Spleen (tissue), 11 donors: Measurements from ENCODE around the gene LCE2D. TPM values are rescaled to one million over a fixed set of nuclear protein-coding genes. Genes with fewer than 3 reads are reported as not detected.
"Not testable (repeated sequence)": the region's sequence is repeated elsewhere in the genome, so short reads cannot be mapped to it uniquely, and the experiment has no call there.

Experiments used
- DNase-seq: peaks from one replicate; pipeline ENCODE4 v3.0.0-alpha.2; 2020
- H3K27ac ChIP-seq, 8 donors: fragments of 200-600 bp; sonication (generic) in 7 of 8; 1 replicate in 4 of 8; 2 replicates in 4 of 8; pipeline versions ENCODE4 v1.5.0 to v1.8.0; 2016 to 2021; ENCODE audit warnings: inconsistent platforms in 4 of 8, mild to moderate bottlenecking in 4 of 8, moderate library complexity in 1 of 8
- H3K27me3 ChIP-seq, 7 donors: fragments of 200-600 bp; sonication (generic) in 6 of 7; replicated peaks in 1 of 7; 1 replicate in 4 of 7; 2 replicates in 3 of 7; pipeline versions ENCODE4 v1.5.0 to v1.8.0; 2016 to 2021; ENCODE audit warnings: inconsistent platforms in 3 of 7, mild to moderate bottlenecking in 1 of 7
- H3K36me3 ChIP-seq, 6 donors: fragments of 200-600 bp; sonication (generic) in 5 of 6; 1 replicate in 4 of 6; 2 replicates in 2 of 6; pipeline versions ENCODE4 v1.5.0 to v1.8.0; 2016 to 2021; ENCODE audit warnings: inconsistent platforms in 2 of 6
- H3K4me1 ChIP-seq, 6 donors: fragments of 200-600 bp; sonication (generic) in 5 of 6; 1 replicate in 3 of 6; 2 replicates in 3 of 6; pipeline versions ENCODE4 v1.5.0 to v1.8.0; 2016 to 2021; ENCODE audit warnings: inconsistent platforms in 3 of 6
- H3K4me3 ChIP-seq, 8 donors: fragments of 200-600 bp; sonication (generic) in 7 of 8; 1 replicate in 4 of 8; 2 replicates in 4 of 8; pipeline versions ENCODE4 v1.5.0 to v1.8.0; 2016 to 2021; ENCODE audit warnings: inconsistent platforms in 4 of 8, mild to moderate bottlenecking in 4 of 8, moderate library complexity in 2 of 8
- H3K9me3 ChIP-seq, 8 donors: fragments of 200-600 bp; sonication (generic) in 7 of 8; 1 replicate in 4 of 8; 2 replicates in 4 of 8; pipeline versions ENCODE4 v1.5.0 to v1.8.0; 2016 to 2021; ENCODE audit warnings: inconsistent platforms in 4 of 8
- CTCF ChIP-seq, 11 experiments: fragments of 200-600 bp in 7 of 11; fragments of 450-650 bp in 4 of 11; sonication (generic) in 4 of 11; IDR thresholded peaks in 8 of 11; conservative IDR thresholded peaks in 3 of 11; 1 replicate in 7 of 11; 2 replicates in 4 of 11; pipeline versions ENCODE4 v1.4.0 to v1.8.0; 2016 to 2021; ENCODE audit warnings: antibody characterized with exemption in 11 of 11, inconsistent platforms in 4 of 11, mild to moderate bottlenecking in 1 of 11
- POLR2A ChIP-seq, 3 donors: fragments of 450-650 bp; IDR thresholded peaks; one replicate each; pipeline ENCODE4 v1.5.1; 2017; ENCODE audit warnings: antibody characterized with exemption in 3 of 3, mild to moderate bottlenecking in 1 of 3
- POLR2AphosphoS5 ChIP-seq, 3 donors: sonication (generic); formaldehyde crosslinking; IDR thresholded peaks; one replicate each; pipeline ENCODE4 v1.5.1; 2017; ENCODE audit warnings: antibody characterized with exemption in 3 of 3
- WGBS, 5 donors: extraction: QIAGEN DNeasy Blood & Tissue Kit in 3 of 5; methylation state at CpG; one replicate each; pipeline versions ENCODE4 v1.1.5 to v1.1.7; 2013 to 2018; 5-methylcytosine and 5-hydroxymethylcytosine counted together
- intact Hi-C: fragments of 100-400 bp; cut with DNase I; formaldehyde crosslinking; loops from one replicate; pipeline ENCODE4 v1.15.0; 2023; ENCODE audit warnings: low total_unique reads
- polyA plus RNA-seq, 3 donors: library from polyadenylated mRNA; stranded (reverse); fragments of 200-250 nt; gene quantifications; one replicate each; pipeline ENCODE4 v1.2.1, GENCODE V29; 2013
- total RNA-seq, 7 donors: library from RNA; depleted of rRNA in 3 of 7; stranded (reverse); fragments of >200 nt in 3 of 7; fragmentation: NEBNext Ultra II Directional in 4 of 7; extraction: Animal tissue kit (Norgen Biotek cat#: 25700) in 4 of 7; gene quantifications; one replicate each; pipeline versions ENCODE4 v1.1.0 to v1.2.1, GENCODE V29; 2016 to 2021
- donor health status: healthy with polysubstance abuse.
- donor health status: DM: no; HTN: no; CAD: no; lungs with moderate emphysema.
- donor health status: DM: no; HTN: no; CAD: no.
- donor health status: Bipolar disorder and iron deficiency.
- donor health status: healthy.
- donor health status: DM: no; HTN: no; CAD: no.
- donor health status: DM: yes; HTN: yes; CAD: no.

The LCE2D gene
- total and polyA plus RNA-seq, 10 donors: not detected

GRCh38 chr1:152673016-152673415, 9.8 kb downstream of the LCE2D start:
- Histone ChIP-seq H3K27ac (no peak overlapping the region), H3K9me3 (no peaks in the 10 kb centered on the region), H3K4me3 (no peak overlapping the region), H3K27me3 (peaks cover 0 to 12% (median 0%) of the 10 kb centered on the region in 7 donors), H3K4me1 (no peaks in the 10 kb centered on the region), H3K36me3 (no peaks in the 10 kb centered on the region)
- WGBS, 5 donors: 52 to 60% (median 53%) methylated on average over 2 of the region's 2 CpGs
- DNase-seq: no peak
- TF ChIP-seq CTCF (IDR thresholded peaks at IDR 0.05 in 8 of 11, conservative IDR thresholded peaks at IDR 0.05 in 3 of 11) (no peak), POLR2AphosphoS5 (IDR thresholded peaks at IDR 0.05) (no peak), POLR2A (IDR thresholded peaks at IDR 0.05) (no peak)
- intact Hi-C loops: no loop called here

- peaks cover 0 to 22% (median 0%) of the 10 kb centered on the region in 7 donors for H3K27me3 ChIP-seq
- H3K27ac ChIP-seq, DNase-seq, H3K4me3 ChIP-seq, intact Hi-C loops, H3K36me3 ChIP-seq, H3K4me1 ChIP-seq, H3K9me3 ChIP-seq: not testable (repeated sequence)
- 53 to 85% (median 71%) methylated on average over 3 of the region's 3 CpGs for WGBS, 5 donors
Measured at GRCh38 chr1:152674983-152675382, 11.8 kb downstream of the LCE2D start, which contains the start of gene LCE2C. Gene LCE2C (plus strand): TSS chr1:152675279. CDS start chr1:152676016, 737 bp downstream.

GRCh38 chr1:152679459-152679858, 16.3 kb downstream of the LCE2D start:
- no peak overlapping the region for H3K27ac ChIP-seq
- no peaks in the 10 kb centered on the region for H3K4me1 ChIP-seq
- DNase-seq: no peak
- 82 to 90% (median 84%) methylated on average over 2 to 6 of the region's 6 CpGs for WGBS, 5 donors
- H3K27me3 ChIP-seq: peaks cover 0 to 27% (median 0%) of the 10 kb centered on the region in 7 donors
- H3K9me3 ChIP-seq: no peaks in the 10 kb centered on the region
- intact Hi-C loops: no loop called here
- no peak for TF ChIP-seq POLR2AphosphoS5 (IDR thresholded peaks at IDR 0.05)
- no peak for TF ChIP-seq CTCF (IDR thresholded peaks at IDR 0.05 in 8 of 11, conservative IDR thresholded peaks at IDR 0.05 in 3 of 11)
- TF ChIP-seq POLR2A (IDR thresholded peaks at IDR 0.05): no peak
- H3K4me3 ChIP-seq: no peak overlapping the region
- H3K36me3 ChIP-seq: no peaks in the 10 kb centered on the region

- H3K4me1 ChIP-seq: no peaks in the 10 kb centered on the region
- intact Hi-C loops: no loop called here
- H3K9me3 ChIP-seq: no peaks in the 10 kb centered on the region
- WGBS, 5 donors: 54 to 85% (median 59%) methylated on average over 2 of the region's 2 CpGs
- no peak for DNase-seq
- TF ChIP-seq POLR2A (IDR thresholded peaks at IDR 0.05) (no peak), CTCF (IDR thresholded peaks at IDR 0.05 in 8 of 11, conservative IDR thresholded peaks at IDR 0.05 in 3 of 11) (no peak), POLR2AphosphoS5 (IDR thresholded peaks at IDR 0.05) (no peak)
- no peak overlapping the region for H3K27ac ChIP-seq
- H3K27me3 ChIP-seq: peaks cover 0 to 22% (median 0%) of the 10 kb centered on the region in 7 donors
- H3K36me3 ChIP-seq: no peaks in the 10 kb centered on the region
- no peak overlapping the region for H3K4me3 ChIP-seq
Measured at GRCh38 chr1:152681616-152682015, 18.4 kb downstream of the LCE2D start.

- Histone ChIP-seq H3K4me3 (no peak overlapping the region), H3K4me1 (no peaks in the 10 kb centered on the region), H3K27me3 (peaks cover 0 to 18% (median 0%) of the 10 kb centered on the region in 7 donors), H3K36me3 (no peaks in the 10 kb centered on the region), H3K9me3 (no peaks in the 10 kb centered on the region), H3K27ac (no peak overlapping the region)
- no peak for DNase-seq
- intact Hi-C loops: no loop called here
- TF ChIP-seq CTCF (IDR thresholded peaks at IDR 0.05 in 8 of 11, conservative IDR thresholded peaks at IDR 0.05 in 3 of 11): no peak
- no peak for TF ChIP-seq POLR2A (IDR thresholded peaks at IDR 0.05)
- no peak for TF ChIP-seq POLR2AphosphoS5 (IDR thresholded peaks at IDR 0.05)
Measured at GRCh38 chr1:152683846-152684245, 20.7 kb downstream of the LCE2D start.

GRCh38 chr1:152685823-152686222, 22.6 kb downstream of the LCE2D start, which contains the start of gene LCE2B:
Gene LCE2B (plus strand): TSS chr1:152686123. CDS start chr1:152686844, 721 bp downstream.
- H3K4me1 ChIP-seq: not testable (repeated sequence)

More at GRCh38 chr1:152685823-152686222, 22.6 kb downstream of the LCE2D start, which contains the start of gene LCE2B:
- H3K9me3 ChIP-seq, intact Hi-C loops, H3K4me3 ChIP-seq, DNase-seq, H3K36me3 ChIP-seq, H3K27ac ChIP-seq: not testable (repeated sequence)
- H3K27me3 ChIP-seq: peaks cover 0 to 14% (median 0%) of the 10 kb centered on the region in 7 donors
- 55 to 73% (median 67%) methylated on average over 3 to 4 of the region's 4 CpGs for WGBS, 5 donors
